ENCODE results near the gene KCNMA1. TPM values are rescaled to one million over a fixed set of nuclear protein-coding genes. Genes with fewer than 3 reads are reported as not detected.

KCNMA1 gene
- total RNA-seq, 4 donors from 2014 or later, result 146 to 300 (median 265) TPM

GRCh38 chr10:77358656-77359055 lies 279.0 kb downstream of the KCNMA1 start:
- H3K27me3 ChIP-seq, result no peaks in the 10 kb centered on the region
- H3K36me3 ChIP-seq, result no peaks in the 10 kb centered on the region
- no peaks in the 10 kb centered on the region for H3K9me3 ChIP-seq
- peaks cover 0 to 39% (median 26%) of the 10 kb centered on the region in 4 donors for H3K4me1 ChIP-seq
- no peak for DNase-seq (ENCODE audit: extremely low spot score)
- no peak overlapping the region for H3K4me3 ChIP-seq
- 87% methylated on average over 5 of the region's 5 CpGs for WGBS
- intact Hi-C loops (cut with DNase I), result no loop called here
- H3K27ac ChIP-seq (replicated peaks in 1 of 4), result peak overlapping the region in 2 of 4 donors; percentile 52 to 61
- TF ChIP-seq POLR2A (IDR thresholded peaks at IDR 0.05; ENCODE audit: low read depth) (no peak), POLR2AphosphoS5 (IDR thresholded peaks at IDR 0.05) (no peak), EP300 (IDR thresholded peaks at IDR 0.05) (no peak)

GRCh38 chr10:77357611-77358310 lies 279.8 kb downstream of the KCNMA1 start:
- DNase-seq (ENCODE audit: extremely low spot score), result no peak
- no peak overlapping the region for H3K4me3 ChIP-seq
- H3K4me1 ChIP-seq, result peaks cover 0 to 40% (median 26%) of the 10 kb centered on the region in 4 donors
- intact Hi-C loops (cut with DNase I), result no loop called here
- no peaks in the 10 kb centered on the region for H3K27me3 ChIP-seq
- H3K27ac ChIP-seq (replicated peaks in 1 of 4), result peak overlapping the region in 2 of 4 donors; percentile 52 to 61
- 84% methylated on average over 4 of the region's 4 CpGs for WGBS
- no peaks in the 10 kb centered on the region for H3K36me3 ChIP-seq
- TF ChIP-seq POLR2A (IDR thresholded peaks at IDR 0.05; ENCODE audit: low read depth) (no peak), POLR2AphosphoS5 (IDR thresholded peaks at IDR 0.05) (no peak), EP300 (IDR thresholded peaks at IDR 0.05) (no peak), CTCF (IDR thresholded peaks at IDR 0.05) (no peak)
- no peaks in the 10 kb centered on the region for H3K9me3 ChIP-seq

DNA sequence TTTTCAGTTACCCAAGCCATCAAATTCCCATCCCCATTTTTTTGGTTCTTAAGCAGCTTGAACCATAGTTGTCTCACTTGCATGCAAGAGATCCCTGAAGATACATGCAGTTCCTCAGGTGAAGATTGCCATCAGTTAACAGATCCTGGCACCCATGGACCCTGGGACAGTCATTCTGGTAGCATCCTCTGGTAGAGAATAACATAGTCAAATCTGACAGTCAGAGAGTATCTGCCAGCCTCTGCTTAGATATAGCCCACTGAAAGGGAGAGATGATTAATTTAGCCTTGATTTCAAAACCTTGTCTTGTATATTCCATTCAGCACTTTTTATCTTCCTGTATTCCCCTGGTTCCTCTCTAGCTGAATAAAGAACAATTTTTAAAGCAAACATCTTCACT lies 280.4 kb downstream of the KCNMA1 start:
- no peaks in the 10 kb centered on the region for H3K36me3 ChIP-seq
- peak overlapping the region in 2 of 4 donors; percentile 52 to 61 for H3K27ac ChIP-seq (replicated peaks in 1 of 4)
- H3K27me3 ChIP-seq, result no peaks in the 10 kb centered on the region
- intact Hi-C loops (cut with DNase I), result no loop called here
- peaks cover 0 to 46% (median 28%) of the 10 kb centered on the region in 4 donors for H3K4me1 ChIP-seq
- no peak overlapping the region for H3K4me3 ChIP-seq
- H3K9me3 ChIP-seq, result no peaks in the 10 kb centered on the region
- TF ChIP-seq EP300 (IDR thresholded peaks at IDR 0.05) (no peak), POLR2A (IDR thresholded peaks at IDR 0.05; ENCODE audit: low read depth) (no peak), CTCF (IDR thresholded peaks at IDR 0.05) (no peak), POLR2AphosphoS5 (IDR thresholded peaks at IDR 0.05) (no peak)
- no peak for DNase-seq (ENCODE audit: extremely low spot score)

GRCh38 chr10:77355844-77356243 lies 281.8 kb downstream of the KCNMA1 start:
- peaks cover 0 to 59% (median 40%) of the 10 kb centered on the region in 4 donors for H3K4me1 ChIP-seq
- no peak overlapping the region for H3K4me3 ChIP-seq
- H3K27me3 ChIP-seq, result no peaks in the 10 kb centered on the region
- H3K27ac ChIP-seq (replicated peaks in 1 of 4), result no peak overlapping the region
- WGBS, result 60% methylated on average over 4 of the region's 4 CpGs
- intact Hi-C loops (cut with DNase I), result no loop called here
- H3K36me3 ChIP-seq, result no peaks in the 10 kb centered on the region
- no peaks in the 10 kb centered on the region for H3K9me3 ChIP-seq
- TF ChIP-seq POLR2A (IDR thresholded peaks at IDR 0.05; ENCODE audit: low read depth), result no peak
- TF ChIP-seq CTCF (IDR thresholded peaks at IDR 0.05), result no peak
- no peak for TF ChIP-seq EP300 (IDR thresholded peaks at IDR 0.05)
- DNase-seq (ENCODE audit: extremely low spot score), result no peak

GRCh38 chr10:77351386-77351785 lies 286.2 kb downstream of the KCNMA1 start:
- Histone ChIP-seq H3K36me3 (no peaks in the 10 kb centered on the region), H3K27ac (replicated peaks in 1 of 4) (peak overlapping the region in 3 of 4 donors; percentile 17 to 48 (median 24)), H3K4me3 (no peak overlapping the region), H3K4me1 (peaks cover 0 to 49% (median 25%) of the 10 kb centered on the region in 4 donors), H3K27me3 (no peaks in the 10 kb centered on the region), H3K9me3 (no peaks in the 10 kb centered on the region)
- TF ChIP-seq EP300 (IDR thresholded peaks at IDR 0.05) (no peak), CTCF (IDR thresholded peaks at IDR 0.05) (no peak), POLR2AphosphoS5 (IDR thresholded peaks at IDR 0.05) (no peak), POLR2A (IDR thresholded peaks at IDR 0.05; ENCODE audit: low read depth) (no peak)
- DNase-seq (ENCODE audit: extremely low spot score), result no peak
- intact Hi-C loops (cut with DNase I), result no loop called here
